Tibial nerve (tissue), 4 donors: ENCODE results near the gene BCAR1.
"Not testable (repeated sequence)": the region's sequence is repeated elsewhere in the genome, so short reads cannot be mapped to it uniquely, and the experiment has no call there.

Source experiments
- CTCF ChIP-seq, 5 experiments: fragments of 200-600 bp in 3 of 5; fragments of 450-650 bp in 2 of 5; sonication (generic) in 3 of 5; IDR thresholded peaks; one replicate each; pipeline ENCODE4 v1.5.1; 2016 to 2019; ENCODE audit warnings: antibody characterized with exemption in 5 of 5, mild to moderate bottlenecking in 3 of 5, moderate library complexity in 2 of 5
- EP300 ChIP-seq, 2 donors: sonication (generic); formaldehyde crosslinking; IDR thresholded peaks; one replicate each; pipeline ENCODE4 v1.6.1; 2017; ENCODE audit warnings: antibody characterized with exemption in 2 of 2, mild to moderate bottlenecking in 1 of 2
- POLR2A ChIP-seq, 2 donors: fragments of 450-650 bp; IDR thresholded peaks; one replicate each; pipeline ENCODE4 v1.6.1; 2017; ENCODE audit warnings: antibody characterized with exemption in 2 of 2, mild to moderate bottlenecking in 2 of 2, moderate library complexity in 2 of 2

GRCh38 chr16:75242436-75243078, 8.9 kb downstream of the BCAR1 start:
- not testable (repeated sequence) for TF ChIP-seq CTCF, EP300, POLR2A (IDR thresholded peaks at IDR 0.05)
